Bronchial epithelial cell (primary cell): ENCODE data around the gene PPP1R2C. TPM values are rescaled to one million over a fixed set of nuclear protein-coding genes. Genes with fewer than 3 reads are reported as not detected.

Source experiments
- DNase-seq: peaks from one replicate; pipeline ENCODE4 v3.0.0-alpha.2; 2010; ENCODE audit warnings: low read depth
- FAIRE-seq: peaks from 2 replicates; lab custom pipeline; 2011; peaks lifted over from hg19 to GRCh38; lab: Jason Lieb, UNC
- H3K27me3 ChIP-seq: 2 replicates; pipeline ENCODE4 v1.5.1; 2011; ENCODE audit warnings: low read length; ENCODE audit not compliant: control insufficient read depth, insufficient read depth
- H3K36me3 ChIP-seq: 2 replicates; pipeline ENCODE4 v1.5.1; 2011; ENCODE audit warnings: low read length; ENCODE audit not compliant: control insufficient read depth, insufficient read depth
- H3K4me3 ChIP-seq: 2 replicates; pipeline ENCODE4 v1.5.1; 2011; ENCODE audit warnings: mild to moderate bottlenecking, low read depth, low read length, control low read depth
- total RNA-seq: library from RNA; depleted of rRNA; stranded (reverse); fragments of >200 nt; gene quantifications from 2 replicates; pipeline ENCODE4 v1.2.1, GENCODE V29; 2014
- TF ChIP-seq, protein P1 (sequence below): IDR thresholded peaks from 2 replicates; pipeline ENCODE4 v1.5.1; 2011; ENCODE audit warnings: mild to moderate bottlenecking, moderate library complexity, low read length, control low read depth, inconsistent platforms; ENCODE audit not compliant: insufficient read depth, severe bottlenecking

The PPP1R2C gene
- total RNA-seq, 1 donor from 2014 or later = not detected

DNA sequence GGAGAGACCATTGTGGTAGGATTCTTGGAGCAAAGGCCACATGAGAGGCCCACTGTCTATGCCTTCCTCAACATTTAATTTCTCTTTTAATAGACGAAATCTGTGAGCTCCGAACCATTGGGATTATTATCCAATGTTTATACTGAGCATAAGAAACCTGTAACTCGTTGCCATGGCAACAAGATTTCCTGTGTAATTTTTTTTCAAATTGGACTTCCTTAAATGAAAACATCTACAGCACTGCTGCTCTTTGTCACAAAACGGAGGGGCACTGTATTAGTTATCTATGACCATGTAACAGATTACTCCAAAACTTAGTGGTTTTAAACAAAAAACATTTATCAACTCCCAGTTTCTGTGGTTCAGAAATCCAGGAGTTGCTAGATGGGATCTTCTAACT lies 38.7 kb downstream of the PPP1R2C start:
- FAIRE-seq (no peak), DNase-seq (no peak)
- H3K36me3 ChIP-seq = no peaks in the 10 kb centered on the region
- H3K4me3 ChIP-seq = no peak overlapping the region
- H3K27me3 ChIP-seq = no peaks in the 10 kb centered on the region
- TF ChIP-seq, protein P1, sequence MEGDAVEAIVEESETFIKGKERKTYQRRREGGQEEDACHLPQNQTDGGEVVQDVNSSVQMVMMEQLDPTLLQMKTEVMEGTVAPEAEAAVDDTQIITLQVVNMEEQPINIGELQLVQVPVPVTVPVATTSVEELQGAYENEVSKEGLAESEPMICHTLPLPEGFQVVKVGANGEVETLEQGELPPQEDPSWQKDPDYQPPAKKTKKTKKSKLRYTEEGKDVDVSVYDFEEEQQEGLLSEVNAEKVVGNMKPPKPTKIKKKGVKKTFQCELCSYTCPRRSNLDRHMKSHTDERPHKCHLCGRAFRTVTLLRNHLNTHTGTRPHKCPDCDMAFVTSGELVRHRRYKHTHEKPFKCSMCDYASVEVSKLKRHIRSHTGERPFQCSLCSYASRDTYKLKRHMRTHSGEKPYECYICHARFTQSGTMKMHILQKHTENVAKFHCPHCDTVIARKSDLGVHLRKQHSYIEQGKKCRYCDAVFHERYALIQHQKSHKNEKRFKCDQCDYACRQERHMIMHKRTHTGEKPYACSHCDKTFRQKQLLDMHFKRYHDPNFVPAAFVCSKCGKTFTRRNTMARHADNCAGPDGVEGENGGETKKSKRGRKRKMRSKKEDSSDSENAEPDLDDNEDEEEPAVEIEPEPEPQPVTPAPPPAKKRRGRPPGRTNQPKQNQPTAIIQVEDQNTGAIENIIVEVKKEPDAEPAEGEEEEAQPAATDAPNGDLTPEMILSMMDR = no peak

DNA sequence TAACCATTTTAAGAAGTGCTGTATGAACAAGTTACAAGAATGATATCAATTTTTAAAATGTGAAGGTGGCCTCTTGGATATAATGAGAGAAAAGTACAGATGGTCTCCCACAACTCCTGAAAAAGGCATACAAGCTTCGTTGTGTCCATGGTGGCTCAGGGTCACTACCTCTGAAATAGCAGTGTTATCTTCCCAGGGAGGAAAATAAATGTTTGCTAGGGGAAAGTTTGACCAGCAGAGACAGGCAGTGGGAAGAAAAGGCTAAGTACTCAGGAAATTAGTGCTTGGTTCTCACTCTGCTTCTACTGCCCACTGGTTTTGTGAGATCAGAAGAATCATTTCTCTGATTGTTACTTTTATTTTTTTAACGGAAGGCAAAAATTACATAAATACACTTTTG lies 39.4 kb downstream of the PPP1R2C start:
- no peak overlapping the region for H3K4me3 ChIP-seq
- DNase-seq (no peak), FAIRE-seq (no peak)
- TF ChIP-seq, protein P1 = no peak
- H3K27me3 ChIP-seq = no peaks in the 10 kb centered on the region
- no peaks in the 10 kb centered on the region for H3K36me3 ChIP-seq

DNA sequence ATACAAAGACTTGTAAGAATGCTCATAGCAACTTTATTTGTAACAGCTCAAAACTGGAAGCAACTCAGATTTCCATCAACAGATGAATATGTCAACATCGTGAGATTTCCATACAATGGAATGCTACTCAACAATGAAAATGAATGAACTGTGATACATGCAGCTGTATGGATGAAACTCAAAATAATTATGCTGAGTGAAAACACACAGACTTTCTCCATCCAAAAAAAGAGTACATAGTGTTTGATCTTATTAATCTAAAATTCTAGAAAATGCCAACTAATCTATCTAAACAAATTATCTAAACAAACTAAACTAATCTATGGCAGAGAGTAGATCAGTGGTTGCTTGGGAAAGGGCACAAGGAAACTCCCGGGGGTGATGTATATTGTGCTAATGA lies 42.7 kb downstream of the PPP1R2C start:
- DNase-seq = no peak
- TF ChIP-seq, protein P1 = no peak
- no peak overlapping the region for H3K4me3 ChIP-seq
- no peaks in the 10 kb centered on the region for H3K27me3 ChIP-seq
- no peak for FAIRE-seq
- no peaks in the 10 kb centered on the region for H3K36me3 ChIP-seq

DNA sequence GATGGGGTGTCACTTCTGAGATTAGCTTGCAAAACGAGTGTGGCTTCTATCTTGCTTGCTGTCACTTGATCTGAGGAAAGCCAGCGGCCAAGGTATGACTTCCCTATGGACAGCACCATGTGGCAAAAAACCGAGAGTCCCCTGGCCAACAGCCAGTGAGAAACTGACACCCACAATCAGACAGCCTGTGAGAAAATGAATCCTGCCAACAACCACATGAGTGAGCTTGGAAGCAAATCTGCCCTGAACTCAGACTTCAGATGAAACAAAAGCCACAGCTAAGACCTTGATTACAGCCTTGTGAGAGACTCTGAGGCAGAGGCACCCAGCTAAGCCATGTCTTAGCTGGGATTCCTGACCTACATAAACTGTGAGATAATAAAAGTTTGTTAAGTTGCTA lies 45.5 kb downstream of the PPP1R2C start:
- Histone ChIP-seq H3K27me3 (no peaks in the 10 kb centered on the region), H3K36me3 (no peaks in the 10 kb centered on the region), H3K4me3 (no peak overlapping the region)
- FAIRE-seq (no peak), DNase-seq (no peak)
- TF ChIP-seq, protein P1 = no peak
